OCI-LY7 (cell line): Measurements from ENCODE around the gene ZFTA.

Experiments used
- CTCF ChIP-seq: fragments of 200-600 bp; sonication (generic); conservative IDR thresholded peaks from 2 replicates; pipeline ENCODE4 v1.5.1; 2014; ENCODE audit warnings: mild to moderate bottlenecking, antibody characterized with exemption, low read length, moderate library complexity, mixed read lengths
- EZH2phosphoT487 ChIP-seq: fragments of 200-600 bp; sonication (generic); IDR thresholded peaks from 2 replicates; pipeline ENCODE4 v1.6.1; 2018; ENCODE audit warnings: low read depth, borderline replicate concordance, mild to moderate bottlenecking, mixed run types, antibody characterized with exemption, low read length, moderate library complexity, mixed read lengths

GRCh38 chr11:63795066-63795465 lies 26.5 kb upstream of the ZFTA start:
- TF ChIP-seq EZH2phosphoT487 = no peak
- no peak for TF ChIP-seq CTCF
